Measurements from ENCODE around the gene DNAJC4. TPM values are rescaled to one million over a fixed set of nuclear protein-coding genes. Genes with fewer than 3 reads are reported as not detected.

The DNAJC4 gene
- polyA plus RNA-seq, 1 donor from 2014 or later = 20.3 TPM

DNA sequence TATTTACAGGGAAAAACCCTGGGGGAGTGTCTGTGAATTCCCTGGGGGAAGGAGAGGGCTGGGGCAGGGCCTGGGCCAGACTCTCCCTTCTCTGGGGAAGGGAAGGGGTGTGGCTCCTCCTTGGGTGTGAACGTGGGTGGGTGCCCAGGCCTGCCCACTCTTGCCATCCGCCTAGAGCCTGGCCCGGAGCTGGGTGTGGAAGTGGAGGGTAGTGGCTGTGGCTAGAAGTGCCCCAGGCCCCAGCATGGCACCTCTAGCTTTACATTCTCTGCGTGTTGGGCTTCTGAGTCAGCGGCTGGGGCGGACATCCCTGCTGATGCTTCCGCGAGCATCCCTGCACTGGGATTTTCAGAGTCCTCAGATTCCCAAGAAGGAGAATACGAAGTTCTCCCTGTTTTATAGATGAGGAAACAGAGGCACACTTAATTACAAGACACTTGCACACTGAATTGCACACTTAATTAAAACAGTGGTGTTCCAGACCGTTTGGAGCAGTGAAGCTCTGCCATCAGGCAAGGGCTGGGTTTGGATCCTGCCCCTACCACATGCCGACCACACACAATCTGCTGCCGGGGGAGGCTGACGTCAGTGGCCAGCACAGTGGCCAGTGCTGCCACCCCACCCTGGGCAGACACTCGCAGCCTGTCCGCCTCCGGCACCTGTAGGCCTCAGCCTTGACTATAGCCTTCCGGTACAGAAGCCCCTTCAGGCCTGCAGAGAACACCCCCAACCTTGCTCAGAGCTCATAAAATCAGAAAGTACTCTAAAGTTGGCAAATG is 46.5 kb downstream of the DNAJC4 start:
- H3K79me2 ChIP-seq (replicated peaks; ENCODE audit: insufficient read depth, low read length) = no peaks in the 10 kb centered on the region
- no peaks in the 10 kb centered on the region for H3K9me2 ChIP-seq (ENCODE audit: insufficient read depth, low read length)
- H3K27me3 ChIP-seq (ENCODE audit: insufficient read depth, low read depth, low read length) = no peaks in the 10 kb centered on the region
- TF ChIP-seq, protein P1, sequence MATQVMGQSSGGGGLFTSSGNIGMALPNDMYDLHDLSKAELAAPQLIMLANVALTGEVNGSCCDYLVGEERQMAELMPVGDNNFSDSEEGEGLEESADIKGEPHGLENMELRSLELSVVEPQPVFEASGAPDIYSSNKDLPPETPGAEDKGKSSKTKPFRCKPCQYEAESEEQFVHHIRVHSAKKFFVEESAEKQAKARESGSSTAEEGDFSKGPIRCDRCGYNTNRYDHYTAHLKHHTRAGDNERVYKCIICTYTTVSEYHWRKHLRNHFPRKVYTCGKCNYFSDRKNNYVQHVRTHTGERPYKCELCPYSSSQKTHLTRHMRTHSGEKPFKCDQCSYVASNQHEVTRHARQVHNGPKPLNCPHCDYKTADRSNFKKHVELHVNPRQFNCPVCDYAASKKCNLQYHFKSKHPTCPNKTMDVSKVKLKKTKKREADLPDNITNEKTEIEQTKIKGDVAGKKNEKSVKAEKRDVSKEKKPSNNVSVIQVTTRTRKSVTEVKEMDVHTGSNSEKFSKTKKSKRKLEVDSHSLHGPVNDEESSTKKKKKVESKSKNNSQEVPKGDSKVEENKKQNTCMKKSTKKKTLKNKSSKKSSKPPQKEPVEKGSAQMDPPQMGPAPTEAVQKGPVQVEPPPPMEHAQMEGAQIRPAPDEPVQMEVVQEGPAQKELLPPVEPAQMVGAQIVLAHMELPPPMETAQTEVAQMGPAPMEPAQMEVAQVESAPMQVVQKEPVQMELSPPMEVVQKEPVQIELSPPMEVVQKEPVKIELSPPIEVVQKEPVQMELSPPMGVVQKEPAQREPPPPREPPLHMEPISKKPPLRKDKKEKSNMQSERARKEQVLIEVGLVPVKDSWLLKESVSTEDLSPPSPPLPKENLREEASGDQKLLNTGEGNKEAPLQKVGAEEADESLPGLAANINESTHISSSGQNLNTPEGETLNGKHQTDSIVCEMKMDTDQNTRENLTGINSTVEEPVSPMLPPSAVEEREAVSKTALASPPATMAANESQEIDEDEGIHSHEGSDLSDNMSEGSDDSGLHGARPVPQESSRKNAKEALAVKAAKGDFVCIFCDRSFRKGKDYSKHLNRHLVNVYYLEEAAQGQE (IDR thresholded peaks at IDR 0.05; ENCODE audit: borderline replicate concordance) = no peak
- TF ChIP-seq TAF1 (IDR thresholded peaks at IDR 0.05; ENCODE audit: low read depth) = no peak
- no peak for TF ChIP-seq EZH2 (IDR thresholded peaks at IDR 0.05; ENCODE audit: borderline replicate concordance, insufficient read depth, low read length, poor library complexity, severe bottlenecking)
- TF ChIP-seq SMC3 (conservative IDR thresholded peaks at IDR 0.05; ENCODE audit: poor library complexity) = no peak
- no peak for TF ChIP-seq RAD21 (conservative IDR thresholded peaks at IDR 0.05)
- no peak for TF ChIP-seq POLR2AphosphoS5 (IDR thresholded peaks at IDR 0.05)
- TF ChIP-seq MXI1 (conservative IDR thresholded peaks at IDR 0.05; ENCODE audit: poor library complexity, severe bottlenecking) = no peak
- TF ChIP-seq, protein P2, sequence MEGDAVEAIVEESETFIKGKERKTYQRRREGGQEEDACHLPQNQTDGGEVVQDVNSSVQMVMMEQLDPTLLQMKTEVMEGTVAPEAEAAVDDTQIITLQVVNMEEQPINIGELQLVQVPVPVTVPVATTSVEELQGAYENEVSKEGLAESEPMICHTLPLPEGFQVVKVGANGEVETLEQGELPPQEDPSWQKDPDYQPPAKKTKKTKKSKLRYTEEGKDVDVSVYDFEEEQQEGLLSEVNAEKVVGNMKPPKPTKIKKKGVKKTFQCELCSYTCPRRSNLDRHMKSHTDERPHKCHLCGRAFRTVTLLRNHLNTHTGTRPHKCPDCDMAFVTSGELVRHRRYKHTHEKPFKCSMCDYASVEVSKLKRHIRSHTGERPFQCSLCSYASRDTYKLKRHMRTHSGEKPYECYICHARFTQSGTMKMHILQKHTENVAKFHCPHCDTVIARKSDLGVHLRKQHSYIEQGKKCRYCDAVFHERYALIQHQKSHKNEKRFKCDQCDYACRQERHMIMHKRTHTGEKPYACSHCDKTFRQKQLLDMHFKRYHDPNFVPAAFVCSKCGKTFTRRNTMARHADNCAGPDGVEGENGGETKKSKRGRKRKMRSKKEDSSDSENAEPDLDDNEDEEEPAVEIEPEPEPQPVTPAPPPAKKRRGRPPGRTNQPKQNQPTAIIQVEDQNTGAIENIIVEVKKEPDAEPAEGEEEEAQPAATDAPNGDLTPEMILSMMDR (IDR thresholded peaks at IDR 0.05; ENCODE audit: poor library complexity, severe bottlenecking) = no peak
- no peak for TF ChIP-seq EP300 (conservative IDR thresholded peaks at IDR 0.05; ENCODE audit: poor library complexity, severe bottlenecking)
- no peaks in the 10 kb centered on the region for H3K9me3 ChIP-seq (ENCODE audit: low read length)
- no peak overlapping the region for H3K4me3 ChIP-seq (ENCODE audit: low read length)
- no peak overlapping the region for H3K4me2 ChIP-seq (ENCODE audit: low read length)
- H3K36me3 ChIP-seq (ENCODE audit: insufficient read depth, low read length) = no peaks in the 10 kb centered on the region
- H2AFZ ChIP-seq (ENCODE audit: low read depth, low read length) = no peak overlapping the region
- no peaks in the 10 kb centered on the region for H4K20me1 ChIP-seq (ENCODE audit: insufficient read depth)
- no peaks in the 10 kb centered on the region for H3F3A ChIP-seq (ENCODE audit: insufficient read depth, low read length, poor library complexity, severe bottlenecking)
- H3K27ac ChIP-seq (ENCODE audit: low read length) = no peak overlapping the region
- H3K9ac ChIP-seq (ENCODE audit: low read length) = no peak overlapping the region

DNA sequence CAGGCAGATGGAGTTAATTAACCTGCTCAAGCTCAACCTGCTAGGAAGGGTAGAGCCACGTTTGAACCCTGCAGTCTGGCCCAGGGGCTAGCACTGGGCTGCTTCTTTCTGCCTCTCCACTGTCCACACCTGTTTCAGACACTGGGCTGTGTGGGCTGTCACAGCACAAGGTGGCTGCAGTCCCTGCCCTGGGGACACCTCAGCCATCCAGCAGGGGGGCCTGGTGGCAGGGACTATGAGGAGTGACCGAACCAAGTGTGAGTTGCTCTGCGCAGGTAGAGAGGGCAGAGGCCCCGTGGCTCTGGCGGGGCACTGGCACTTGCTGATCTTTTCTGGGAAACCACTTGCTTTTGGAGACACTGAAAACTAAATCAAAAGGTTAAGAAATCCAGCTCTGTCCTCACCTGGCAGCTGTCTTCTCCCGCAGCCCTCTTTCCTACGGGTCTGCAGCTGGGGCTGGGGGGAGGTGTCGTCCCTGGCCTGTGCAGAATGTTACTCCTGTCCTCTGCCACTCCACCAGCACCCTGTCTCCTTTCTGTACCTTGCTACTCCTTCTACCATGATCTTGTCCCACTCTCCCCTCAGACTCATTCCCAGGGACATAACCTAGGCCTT is 48.3 kb downstream of the DNAJC4 start:
- H2AFZ ChIP-seq (ENCODE audit: low read depth, low read length) = no peak overlapping the region
- H3K27me3 ChIP-seq (ENCODE audit: insufficient read depth, low read depth, low read length) = no peaks in the 10 kb centered on the region
- TF ChIP-seq MXI1 (conservative IDR thresholded peaks at IDR 0.05; ENCODE audit: poor library complexity, severe bottlenecking) (no peak), RAD21 (conservative IDR thresholded peaks at IDR 0.05) (no peak), EZH2 (IDR thresholded peaks at IDR 0.05; ENCODE audit: borderline replicate concordance, insufficient read depth, low read length, poor library complexity, severe bottlenecking) (no peak), TAF1 (IDR thresholded peaks at IDR 0.05; ENCODE audit: low read depth) (no peak), SMC3 (conservative IDR thresholded peaks at IDR 0.05; ENCODE audit: poor library complexity) (no peak), POLR2AphosphoS5 (IDR thresholded peaks at IDR 0.05) (no peak), EP300 (conservative IDR thresholded peaks at IDR 0.05; ENCODE audit: poor library complexity, severe bottlenecking) (no peak)
- TF ChIP-seq, protein P2 (IDR thresholded peaks at IDR 0.05; ENCODE audit: poor library complexity, severe bottlenecking) = no peak
- TF ChIP-seq, protein P1 (IDR thresholded peaks at IDR 0.05; ENCODE audit: borderline replicate concordance) = no peak
- H4K20me1 ChIP-seq (ENCODE audit: insufficient read depth) = no peaks in the 10 kb centered on the region
- H3K9me3 ChIP-seq (ENCODE audit: low read length) = no peaks in the 10 kb centered on the region
- no peak overlapping the region for H3K4me3 ChIP-seq (ENCODE audit: low read length)
- H3F3A ChIP-seq (ENCODE audit: insufficient read depth, low read length, poor library complexity, severe bottlenecking) = no peaks in the 10 kb centered on the region
- H3K9ac ChIP-seq (ENCODE audit: low read length) = no peak overlapping the region
- no peaks in the 10 kb centered on the region for H3K9me2 ChIP-seq (ENCODE audit: insufficient read depth, low read length)
- no peak overlapping the region for H3K4me2 ChIP-seq (ENCODE audit: low read length)
- H3K27ac ChIP-seq (ENCODE audit: low read length) = no peak overlapping the region
- H3K36me3 ChIP-seq (ENCODE audit: insufficient read depth, low read length) = no peaks in the 10 kb centered on the region
- H3K79me2 ChIP-seq (replicated peaks; ENCODE audit: insufficient read depth, low read length) = peaks cover 5% of the 10 kb centered on the region

Data from neural cell (in vitro differentiated cells).